DMS 273 (cell line): ENCODE data around the gene MCC.
A peak's percentile ranks its signal among the peaks of the same experiment; 100 is the strongest.

Experiments
- DNase-seq: peaks from one replicate; lab custom pipeline; 2025; ENCODE audit not compliant: unreplicated experiment; lab: John Stamatoyannopoulos, UW

MCC gene

GRCh38 chr5:113124265-113124664 lies 364.0 kb downstream of the MCC start:
- peak; percentile 17 for DNase-seq

DNA sequence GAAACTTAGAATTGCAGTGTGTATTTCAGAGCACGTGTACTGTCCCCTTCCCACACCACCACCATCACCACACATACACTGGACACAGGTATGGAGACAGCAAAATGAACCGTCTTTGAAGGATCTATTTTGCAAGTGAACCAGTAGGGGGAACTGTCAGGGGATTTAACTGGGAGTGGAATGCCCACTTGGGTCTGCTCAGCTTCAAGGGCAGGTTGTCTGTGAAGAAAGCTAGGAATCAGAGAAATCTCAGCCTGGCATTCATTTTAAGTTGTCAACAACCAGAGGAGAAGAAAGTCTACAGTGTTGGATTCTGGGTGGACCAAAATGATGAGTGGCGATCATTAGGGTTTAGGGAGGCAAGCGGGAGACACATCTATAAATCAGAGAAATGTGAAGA lies 364.6 kb downstream of the MCC start:
- peak; percentile 44 for DNase-seq

- no peak for DNase-seq
Observed at GRCh38 chr5:113122053-113122452, 366.2 kb downstream of the MCC start.

- DNase-seq, result peak; percentile 36
Observed at GRCh38 chr5:113119246-113119924, 368.9 kb downstream of the MCC start.

DNA sequence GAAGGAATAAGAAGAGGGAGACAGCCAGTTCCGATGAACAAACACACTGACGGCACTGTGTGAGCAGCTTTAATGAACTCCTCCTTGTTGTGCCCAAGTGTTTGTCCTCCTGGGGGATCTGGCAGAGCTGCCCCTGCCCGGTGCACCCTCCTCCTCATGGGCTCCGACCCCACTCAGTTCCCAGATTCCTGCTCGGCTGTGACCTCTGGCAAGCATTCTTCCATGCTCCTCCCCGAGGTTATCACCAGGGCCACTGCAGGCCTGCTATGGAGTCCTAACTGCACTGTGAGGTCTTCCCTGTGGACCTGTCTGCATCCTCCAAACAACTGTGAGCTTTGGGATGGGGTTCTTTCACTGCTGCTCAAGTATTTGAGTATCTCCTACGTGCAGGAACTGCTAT lies 369.5 kb downstream of the MCC start:
- no peak for DNase-seq

DNA sequence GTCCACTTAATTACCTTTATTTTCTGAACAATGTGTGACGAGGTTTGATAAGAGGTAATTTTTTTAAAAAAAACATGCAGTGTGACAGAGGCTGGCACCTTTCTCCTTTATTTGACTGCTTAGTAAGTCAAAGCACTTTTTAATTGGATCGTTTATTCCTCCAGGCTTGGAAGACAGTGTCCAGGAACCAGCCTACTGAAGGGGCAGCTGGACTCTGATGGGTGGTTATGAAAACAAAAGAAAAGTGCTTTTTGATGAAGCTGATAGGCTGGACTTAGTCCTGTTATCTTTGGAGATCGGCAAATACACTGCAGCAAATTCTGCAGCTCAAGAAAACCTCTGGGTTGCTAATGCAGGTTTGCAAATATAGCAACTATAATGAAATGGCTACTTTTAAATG lies 370.0 kb downstream of the MCC start:
- no peak for DNase-seq

GRCh38 chr5:113117543-113118115 lies 370.6 kb downstream of the MCC start:
- DNase-seq, result peak; percentile 71

DNA sequence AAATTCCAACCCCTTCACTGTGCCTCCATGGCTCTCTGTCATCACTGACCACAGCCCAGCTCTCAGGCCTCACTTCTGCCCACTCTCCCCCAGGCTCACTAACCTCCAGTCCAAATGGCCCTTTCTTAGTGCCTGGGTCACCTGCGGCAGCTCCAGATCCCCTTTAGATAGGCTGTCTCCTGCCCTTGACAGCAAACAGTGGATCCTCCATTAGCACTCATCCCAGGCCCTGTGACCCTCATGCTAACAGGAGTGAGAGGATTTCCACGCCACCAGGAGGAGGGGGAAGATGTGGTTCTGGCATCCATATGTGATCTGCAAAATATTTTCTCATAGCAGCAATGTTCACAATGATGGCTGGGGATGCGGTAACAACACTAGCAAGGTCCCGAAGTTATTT lies 372.3 kb downstream of the MCC start:
- no peak for DNase-seq

- no peak for DNase-seq
Observed at GRCh38 chr5:113115061-113115460, 373.2 kb downstream of the MCC start.

- DNase-seq, result no peak
Observed at GRCh38 chr5:113114559-113114958, 373.7 kb downstream of the MCC start.

DNA sequence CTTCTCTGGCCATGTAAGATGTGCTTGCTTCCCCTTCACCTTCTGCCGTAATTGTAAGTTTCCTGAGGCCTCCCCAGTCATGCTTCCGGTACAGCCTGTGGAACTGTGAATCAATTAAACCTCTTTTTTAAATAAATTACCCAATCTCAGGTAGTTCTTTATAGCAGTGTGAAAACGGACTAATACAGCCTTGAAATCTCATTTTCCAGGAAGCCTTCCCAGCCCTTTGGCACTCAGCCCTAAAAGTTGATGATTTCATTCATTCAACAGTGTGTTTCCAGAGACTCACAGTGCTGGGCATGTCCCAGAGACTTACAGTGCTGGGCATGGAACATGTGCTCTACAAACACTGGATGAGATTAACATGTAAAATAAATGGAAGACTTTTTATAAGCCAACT lies 375.8 kb downstream of the MCC start:
- DNase-seq, result peak; percentile 18

DNA sequence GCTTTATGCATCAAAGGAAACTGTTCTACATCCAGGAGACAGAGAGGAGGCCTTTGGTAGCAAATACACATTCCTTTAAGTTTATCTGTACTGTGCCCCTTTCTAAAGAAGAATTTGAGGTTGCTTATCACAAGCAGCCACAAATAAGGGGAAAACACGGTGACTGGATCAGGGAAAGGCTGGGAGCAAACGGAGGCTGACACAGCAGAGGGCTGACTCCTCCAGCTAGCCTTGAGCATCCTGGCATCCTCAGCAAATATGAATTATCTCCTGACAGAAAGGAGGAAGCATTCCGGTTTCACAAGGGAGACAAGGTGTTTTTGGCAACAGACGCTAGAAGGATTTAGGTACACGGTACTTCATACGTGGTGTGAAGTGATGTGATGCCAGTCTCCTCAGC lies 378.1 kb downstream of the MCC start:
- DNase-seq, result no peak

- no peak for DNase-seq
Observed at GRCh38 chr5:113109344-113109743, 378.9 kb downstream of the MCC start.

DNA sequence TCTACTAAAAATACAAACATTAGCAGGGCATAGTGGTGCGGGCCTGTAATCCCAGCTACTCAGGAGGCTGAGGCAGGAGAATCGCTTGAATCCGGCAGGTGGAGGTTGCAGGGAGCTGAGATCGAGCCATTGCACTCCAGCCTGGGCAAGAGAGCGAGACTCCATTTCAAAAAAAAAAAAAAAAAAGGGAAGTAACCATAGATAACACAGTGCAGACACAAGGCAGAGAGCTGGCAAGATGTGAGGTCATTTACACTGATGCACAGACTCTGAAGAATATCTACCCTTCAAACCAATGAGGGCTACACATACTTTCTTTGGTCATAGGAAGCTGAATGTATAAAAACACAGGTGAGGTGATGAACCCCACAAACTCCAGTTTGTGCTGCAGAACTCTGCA lies 379.8 kb downstream of the MCC start:
- no peak for DNase-seq

DNA sequence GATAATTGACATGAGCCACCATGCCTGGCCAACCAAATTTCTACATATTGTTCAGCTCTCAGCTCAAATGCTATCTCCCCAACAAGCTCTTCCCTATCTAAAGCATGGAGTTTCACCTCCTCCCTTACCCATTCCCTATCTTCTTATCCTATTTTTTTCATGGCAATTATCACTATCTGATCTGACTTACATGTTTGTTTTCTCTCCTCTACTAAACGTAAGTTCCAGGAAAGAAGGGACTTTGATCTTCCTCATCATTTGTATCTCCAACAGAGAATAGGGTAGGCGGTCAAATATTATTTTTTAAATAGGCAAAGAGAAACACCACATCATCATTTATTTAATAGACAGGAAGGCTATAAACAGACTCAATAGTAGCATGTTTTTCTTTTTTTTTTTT lies 381.4 kb downstream of the MCC start:
- no peak for DNase-seq

- no peak for DNase-seq
Observed at GRCh38 chr5:113105693-113106280, 382.5 kb downstream of the MCC start.

DNA sequence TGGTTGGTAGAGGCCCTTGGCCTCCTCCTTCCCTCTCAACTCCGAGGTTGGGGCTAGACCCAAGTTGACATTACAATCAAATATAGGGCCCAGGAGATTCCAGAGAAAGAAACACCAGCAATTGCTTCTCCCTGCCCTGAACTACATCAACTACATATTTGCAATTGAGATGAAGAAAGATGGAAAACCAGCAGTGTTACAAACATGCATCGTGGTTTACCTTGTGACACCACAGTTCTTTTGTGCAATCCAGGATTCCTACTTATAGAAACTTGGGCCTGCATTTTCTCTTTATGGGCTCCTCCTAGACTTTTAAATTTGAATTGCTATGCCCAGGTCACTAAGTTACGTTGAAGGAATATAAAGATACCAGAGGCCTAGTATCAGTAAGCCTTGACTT lies 384.9 kb downstream of the MCC start:
- no peak for DNase-seq

DNA sequence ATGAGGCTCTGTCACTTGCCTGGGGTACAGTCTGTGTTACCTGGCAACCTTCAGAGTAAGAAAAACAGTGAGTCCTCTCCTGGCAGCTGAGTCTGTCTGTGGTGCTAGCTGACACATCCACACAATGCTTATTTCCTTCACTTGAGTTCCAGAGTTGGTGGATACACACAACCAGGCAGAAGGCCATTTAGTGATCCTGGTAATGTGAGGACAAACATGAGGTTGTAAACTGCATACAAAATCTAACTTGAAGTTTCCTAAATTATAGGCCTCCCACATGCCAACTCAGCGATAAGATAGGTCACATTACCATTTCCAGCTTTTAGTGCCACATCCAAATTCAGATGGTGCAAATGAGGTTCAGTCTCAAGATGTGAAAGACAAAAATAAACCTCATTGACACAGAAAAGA lies 386.1 kb downstream of the MCC start:
- no peak for DNase-seq

GRCh38 chr5:113100981-113101380 lies 387.3 kb downstream of the MCC start:
- DNase-seq, result no peak

DNA sequence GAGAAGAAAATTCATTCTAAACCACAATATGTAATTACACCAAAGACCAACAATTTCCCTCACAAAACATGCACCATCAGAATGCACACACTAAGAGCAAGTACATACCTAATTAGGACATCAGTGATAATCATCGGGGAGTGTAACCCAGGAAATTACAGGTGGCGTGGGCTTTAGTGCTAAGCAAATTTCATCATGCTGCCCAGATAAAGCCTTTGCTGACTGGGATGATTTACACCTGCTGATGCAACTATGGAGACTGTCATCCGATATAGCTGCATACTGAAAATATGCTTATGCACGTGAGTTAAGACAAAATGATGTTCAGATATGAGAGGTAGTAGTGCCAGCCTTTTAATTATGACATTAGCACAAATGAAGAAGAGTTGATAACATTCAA lies 388.4 kb downstream of the MCC start:
- no peak for DNase-seq

GRCh38 chr5:113098378-113098777 lies 389.9 kb downstream of the MCC start:
- no peak for DNase-seq

DNA sequence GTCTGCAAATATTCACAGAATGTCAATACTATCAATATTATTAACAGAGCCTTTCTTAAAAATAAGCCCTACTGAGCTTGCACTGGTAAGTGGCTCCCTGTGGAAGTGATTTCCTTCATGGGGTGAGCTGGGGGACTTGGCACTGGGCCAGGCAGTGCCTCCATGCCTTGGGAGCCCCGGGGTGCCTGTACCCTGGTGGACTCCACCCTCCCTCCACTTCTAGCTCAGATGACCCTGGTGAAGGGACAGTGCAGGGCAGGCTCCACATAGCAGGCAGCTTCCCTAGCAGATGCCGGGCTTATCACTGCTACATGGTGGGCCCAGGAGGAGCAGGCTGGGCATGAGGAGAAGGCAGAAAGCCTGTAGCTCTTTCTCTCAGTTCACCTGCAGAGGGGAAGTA lies 392.4 kb downstream of the MCC start:
- DNase-seq, result no peak

DNA sequence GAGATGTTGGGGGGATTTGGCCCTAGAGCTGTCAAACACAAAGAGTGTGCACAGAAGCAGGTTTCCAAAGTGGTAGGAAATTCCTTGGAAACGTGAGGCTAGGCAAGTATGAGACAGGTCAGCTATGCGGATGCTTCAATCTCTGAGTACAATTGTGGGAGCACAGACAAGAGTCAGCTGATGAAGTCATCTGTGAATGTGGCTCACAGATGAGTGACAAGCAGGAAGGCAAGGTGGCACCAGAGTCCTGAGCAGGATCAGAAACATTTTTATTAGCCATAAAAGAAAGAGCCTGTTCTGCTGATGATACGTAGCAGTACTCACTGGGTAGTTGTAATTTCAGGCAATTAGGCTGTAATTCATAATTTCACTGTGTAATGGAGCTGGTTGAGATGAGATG lies 394.7 kb downstream of the MCC start:
- no peak for DNase-seq
